Liver (tissue), 9 donors: ENCODE data around the gene SIPA1L3. TPM values are rescaled to one million over a fixed set of nuclear protein-coding genes. Genes with fewer than 3 reads are reported as not detected.
A peak's percentile ranks its signal among the peaks of the same experiment; 100 is the strongest.

Experiments used
- DNase-seq: peaks from one replicate; pipeline ENCODE4 v3.0.0-alpha.2; 2017; ENCODE audit warnings: low spot score
- H3K27ac ChIP-seq, 2 donors: one replicate each; pipeline ENCODE4 v1.7.0; 2013; ENCODE audit warnings: inconsistent platforms in 2 of 2, low read length in 2 of 2, control low read depth in 1 of 2, low read depth in 1 of 2, mild to moderate bottlenecking in 1 of 2
- H3K27me3 ChIP-seq, 4 donors: one replicate each; pipeline versions ENCODE4 v1.6.1 to v1.7.0; 2013; ENCODE audit warnings: low read length in 3 of 4, inconsistent platforms in 1 of 4, mild to moderate bottlenecking in 1 of 4, moderate library complexity in 1 of 4; ENCODE audit not compliant: control insufficient read depth in 4 of 4, insufficient read depth in 4 of 4
- H3K36me3 ChIP-seq, 4 donors: one replicate each; pipeline versions ENCODE4 v1.6.1 to v1.7.0; 2013; ENCODE audit warnings: low read length in 3 of 4, mild to moderate bottlenecking in 3 of 4, low read depth in 1 of 4, moderate library complexity in 1 of 4; ENCODE audit not compliant: control insufficient read depth in 4 of 4, insufficient read depth in 3 of 4
- H3K4me1 ChIP-seq, 4 donors: one replicate each; pipeline versions ENCODE4 v1.6.1 to v1.7.0; 2013; ENCODE audit warnings: low read length in 3 of 4, mild to moderate bottlenecking in 3 of 4, moderate library complexity in 1 of 4; ENCODE audit not compliant: control insufficient read depth in 4 of 4, insufficient read depth in 4 of 4
- H3K4me3 ChIP-seq, 3 donors: one replicate each; pipeline versions ENCODE4 v1.6.1 to v1.7.0; 2013; ENCODE audit warnings: low read length in 3 of 3, control low read depth in 1 of 3, low read depth in 1 of 3, mild to moderate bottlenecking in 1 of 3
- H3K9ac ChIP-seq, 2 donors: one replicate each; pipeline ENCODE4 v1.7.0; 2013; ENCODE audit warnings: low read length in 2 of 2, mild to moderate bottlenecking in 2 of 2, moderate library complexity in 2 of 2, control low read depth in 1 of 2, low read depth in 1 of 2
- H3K9me3 ChIP-seq, 4 donors: one replicate each; pipeline versions ENCODE4 v1.6.1 to v1.7.0; 2013; ENCODE audit warnings: low read length in 3 of 4; ENCODE audit not compliant: control insufficient read depth in 4 of 4
- ATF3 ChIP-seq: IDR thresholded peaks from 2 replicates; pipeline ENCODE4 v1.6.1; 2016; ENCODE audit warnings: antibody characterized with exemption
- CTCF ChIP-seq: fragments of 150-350 bp; IDR thresholded peaks from 2 replicates; pipeline ENCODE4 v1.5.1; 2017; ENCODE audit warnings: improper control_type of control experiment, low read depth, low read length; ENCODE audit not compliant: missing input control
- EGR1 ChIP-seq, 2 donors: IDR thresholded peaks; 2 replicates each; pipeline ENCODE4 v1.6.1; 2016 to 2018; ENCODE audit warnings: antibody characterized with exemption in 2 of 2, low read depth in 2 of 2
- FOXA1 ChIP-seq: IDR thresholded peaks from 2 replicates; pipeline ENCODE4 v1.6.1; 2016; ENCODE audit warnings: antibody characterized with exemption
- FOXA2 ChIP-seq: IDR thresholded peaks from 2 replicates; pipeline ENCODE4 v1.6.1; 2016; ENCODE audit warnings: antibody characterized with exemption
- GABPA ChIP-seq, 2 donors: IDR thresholded peaks in 1 of 2; conservative IDR thresholded peaks in 1 of 2; 2 replicates each; pipeline ENCODE4 v1.6.1; 2016; ENCODE audit warnings: antibody characterized with exemption in 2 of 2, mild to moderate bottlenecking in 1 of 2, moderate library complexity in 1 of 2
- HNF4A ChIP-seq, 2 donors: conservative IDR thresholded peaks; 2 replicates each; pipeline ENCODE4 v1.6.1; 2016; ENCODE audit warnings: antibody characterized with exemption in 2 of 2, mild to moderate bottlenecking in 2 of 2
- HNF4G ChIP-seq: IDR thresholded peaks from 2 replicates; pipeline ENCODE4 v1.6.1; 2016; ENCODE audit warnings: antibody characterized with exemption
- JUND ChIP-seq, 2 donors: IDR thresholded peaks; 2 replicates each; pipeline ENCODE4 v1.6.1; 2016; ENCODE audit warnings: antibody characterized with exemption in 2 of 2
- MAX ChIP-seq: IDR thresholded peaks from 2 replicates; pipeline ENCODE4 v1.6.1; 2016; ENCODE audit warnings: antibody characterized with exemption
- NR2F2 ChIP-seq: IDR thresholded peaks from 2 replicates; pipeline ENCODE4 v1.6.1; 2016; ENCODE audit warnings: antibody characterized with exemption
- RAD21 ChIP-seq, 2 donors: IDR thresholded peaks; 2 replicates each; pipeline ENCODE4 v1.6.1; 2016; ENCODE audit warnings: antibody characterized with exemption in 2 of 2, mild to moderate bottlenecking in 2 of 2
- REST ChIP-seq: IDR thresholded peaks from 2 replicates; pipeline ENCODE4 v1.6.1; 2016; ENCODE audit warnings: antibody characterized with exemption, mild to moderate bottlenecking
- RXRA ChIP-seq, 2 donors: IDR thresholded peaks; 2 replicates each; pipeline ENCODE4 v1.6.1; 2017 to 2018; ENCODE audit warnings: antibody characterized with exemption in 2 of 2, mild to moderate bottlenecking in 1 of 2
- SP1 ChIP-seq: IDR thresholded peaks from 2 replicates; pipeline ENCODE4 v1.6.1; 2018; ENCODE audit warnings: antibody characterized with exemption, mild to moderate bottlenecking
- TAF1 ChIP-seq: conservative IDR thresholded peaks from 2 replicates; pipeline ENCODE4 v1.6.1; 2016; ENCODE audit warnings: antibody characterized with exemption, mild to moderate bottlenecking
- YY1 ChIP-seq: IDR thresholded peaks from 2 replicates; pipeline ENCODE4 v1.6.1; 2016; ENCODE audit warnings: antibody characterized with exemption, mild to moderate bottlenecking
- ZBTB33 ChIP-seq: IDR thresholded peaks from 2 replicates; pipeline ENCODE4 v1.6.1; 2016; ENCODE audit warnings: antibody characterized with exemption
- WGBS: extraction: QIAGEN DNeasy Blood & Tissue Kit; methylation state at CpG from one replicate; pipeline ENCODE4 v1.1.7; 2013; 5-methylcytosine and 5-hydroxymethylcytosine counted together
- polyA plus RNA-seq, 2 donors: library from polyadenylated mRNA; stranded (reverse) in 1 of 2; unstranded in 1 of 2; fragments of 200-250 nt in 1 of 2; fragments of >200 nt in 1 of 2; fragmentation: Nextera tagmentation in 1 of 2; extraction: Ambion mirVana in 1 of 2; gene quantifications; one replicate each; pipeline versions ENCODE4 v1.2.1 to v1.2.3, GENCODE V29; 2013 to 2015
- total RNA-seq, 2 donors: library from RNA; depleted of rRNA; stranded (reverse); fragments of >200 nt; gene quantifications; one replicate each; pipeline ENCODE4 v1.2.3, GENCODE V29; 2014
- donor health status: healthy.
- donor health status: healthy.
- donor health status: healthy.
- donor health status: healthy.
- donor health status: healthy.

Gene SIPA1L3
- total and polyA plus RNA-seq, 4 donors = 2.4 to 10.0 (median 4.4) TPM

- WGBS = 97% methylated on average over 5 of the region's 5 CpGs
- H3K27me3 ChIP-seq = no peaks in the 10 kb centered on the region
- H3K9me3 ChIP-seq = peaks cover 5 to 10% (median 7%) of the 10 kb centered on the region in 4 donors
- no peak overlapping the region for H3K27ac ChIP-seq
- no peaks in the 10 kb centered on the region for H3K4me1 ChIP-seq
- peak overlapping the region in 1 of 3 donors; percentile 11 for H3K4me3 ChIP-seq
- no peak overlapping the region for H3K9ac ChIP-seq
- H3K36me3 ChIP-seq = peaks cover 9 to 44% (median 26%) of the 10 kb centered on the region in 4 donors
- no peak for DNase-seq
- TF ChIP-seq JUND (IDR thresholded peaks at IDR 0.05) (no peak), HNF4A (conservative IDR thresholded peaks at IDR 0.05) (no peak), ZBTB33 (no peak), EGR1 (IDR thresholded peaks at IDR 0.05; ENCODE audit: low read depth in 2 of 2) (no peak), TAF1 (no peak), GABPA (IDR thresholded peaks at IDR 0.05 in 1 of 2, conservative IDR thresholded peaks at IDR 0.05 in 1 of 2) (no peak), HNF4G (no peak), RXRA (IDR thresholded peaks at IDR 0.05) (no peak), ATF3 (no peak), RAD21 (IDR thresholded peaks at IDR 0.05) (no peak), YY1 (no peak), FOXA1 (no peak), FOXA2 (no peak), MAX (no peak), NR2F2 (no peak), CTCF (no peak), SP1 (no peak), REST (no peak)
Observed at GRCh38 chr19:38162094-38162493, 255.1 kb downstream of the SIPA1L3 start.
